ENCODE data around the gene PDP2.

- TF ChIP-seq, protein P1, sequence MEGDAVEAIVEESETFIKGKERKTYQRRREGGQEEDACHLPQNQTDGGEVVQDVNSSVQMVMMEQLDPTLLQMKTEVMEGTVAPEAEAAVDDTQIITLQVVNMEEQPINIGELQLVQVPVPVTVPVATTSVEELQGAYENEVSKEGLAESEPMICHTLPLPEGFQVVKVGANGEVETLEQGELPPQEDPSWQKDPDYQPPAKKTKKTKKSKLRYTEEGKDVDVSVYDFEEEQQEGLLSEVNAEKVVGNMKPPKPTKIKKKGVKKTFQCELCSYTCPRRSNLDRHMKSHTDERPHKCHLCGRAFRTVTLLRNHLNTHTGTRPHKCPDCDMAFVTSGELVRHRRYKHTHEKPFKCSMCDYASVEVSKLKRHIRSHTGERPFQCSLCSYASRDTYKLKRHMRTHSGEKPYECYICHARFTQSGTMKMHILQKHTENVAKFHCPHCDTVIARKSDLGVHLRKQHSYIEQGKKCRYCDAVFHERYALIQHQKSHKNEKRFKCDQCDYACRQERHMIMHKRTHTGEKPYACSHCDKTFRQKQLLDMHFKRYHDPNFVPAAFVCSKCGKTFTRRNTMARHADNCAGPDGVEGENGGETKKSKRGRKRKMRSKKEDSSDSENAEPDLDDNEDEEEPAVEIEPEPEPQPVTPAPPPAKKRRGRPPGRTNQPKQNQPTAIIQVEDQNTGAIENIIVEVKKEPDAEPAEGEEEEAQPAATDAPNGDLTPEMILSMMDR (IDR thresholded peaks at IDR 0.05; ENCODE audit: low read depth, low read length, poor library complexity, severe bottlenecking): no peak
- TF ChIP-seq EZH2phosphoT487 (IDR thresholded peaks at IDR 0.05; ENCODE audit: borderline replicate concordance, low read length): no peak
Measured at GRCh38 chr16:66919569-66920298, 39.4 kb downstream of the PDP2 start.
